HG03103 (cell line): Measurements from ENCODE around the gene IZUMO4.

Experiments used
- ATAC-seq: cut with Tn5 transposase; IDR thresholded peaks from one replicate; pipeline ENCODE4 v1.9.1; 2021; ENCODE audit warnings: low read depth; ENCODE audit not compliant: unreplicated experiment

IZUMO4 gene

DNA sequence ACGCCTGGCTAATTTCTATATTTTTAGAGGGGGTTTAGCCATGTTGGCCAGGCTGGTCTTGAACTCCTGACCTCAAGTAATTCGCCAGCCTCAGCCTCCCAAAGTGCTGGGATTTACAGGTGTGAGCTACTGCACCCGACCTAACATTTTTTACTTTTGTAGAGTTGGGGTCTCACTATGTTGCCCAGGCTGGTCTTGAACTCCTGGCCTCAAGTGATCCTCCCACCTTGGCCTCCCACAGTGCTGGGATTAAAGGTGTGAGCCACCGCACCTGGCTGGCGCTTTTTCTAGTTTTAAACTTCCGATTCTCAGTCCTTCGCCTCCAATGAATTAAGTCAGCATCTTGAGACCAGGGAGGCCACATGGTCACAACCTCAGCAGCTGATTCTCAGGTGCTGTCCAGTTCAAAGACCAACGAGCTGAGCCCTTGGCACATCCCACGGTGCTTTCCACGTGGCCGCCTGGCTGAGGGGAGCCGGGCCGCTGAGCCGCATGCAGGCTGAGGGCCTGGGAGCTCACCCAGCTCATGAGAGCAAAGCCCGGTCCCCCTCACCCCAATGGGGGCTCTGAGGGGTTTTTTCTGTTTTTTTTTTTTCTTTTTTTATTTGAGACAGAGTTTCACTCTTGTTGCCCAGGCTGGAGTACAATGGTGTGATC is 45.6 kb downstream of the IZUMO4 start:
- no peak for ATAC-seq

DNA sequence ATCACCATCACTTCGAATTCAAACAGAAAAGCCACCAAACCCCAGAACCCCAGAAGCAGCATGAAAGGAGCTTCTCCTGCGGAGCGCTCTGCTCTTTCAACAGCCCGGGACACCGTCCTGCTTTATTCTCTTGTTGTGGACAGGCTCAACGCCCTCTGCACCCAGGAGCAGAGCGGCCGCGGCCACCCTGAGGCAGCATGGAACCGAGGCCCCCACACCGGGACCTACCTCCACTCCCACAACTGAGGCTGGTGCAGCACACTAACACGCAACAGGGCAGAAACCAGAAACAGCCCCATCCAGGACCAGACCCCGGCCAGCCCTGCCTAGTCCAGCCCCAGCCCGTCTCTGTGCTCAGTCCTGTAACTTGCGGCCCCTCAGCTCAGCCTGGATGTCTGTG is 47.5 kb downstream of the IZUMO4 start:
- ATAC-seq: no peak

DNA sequence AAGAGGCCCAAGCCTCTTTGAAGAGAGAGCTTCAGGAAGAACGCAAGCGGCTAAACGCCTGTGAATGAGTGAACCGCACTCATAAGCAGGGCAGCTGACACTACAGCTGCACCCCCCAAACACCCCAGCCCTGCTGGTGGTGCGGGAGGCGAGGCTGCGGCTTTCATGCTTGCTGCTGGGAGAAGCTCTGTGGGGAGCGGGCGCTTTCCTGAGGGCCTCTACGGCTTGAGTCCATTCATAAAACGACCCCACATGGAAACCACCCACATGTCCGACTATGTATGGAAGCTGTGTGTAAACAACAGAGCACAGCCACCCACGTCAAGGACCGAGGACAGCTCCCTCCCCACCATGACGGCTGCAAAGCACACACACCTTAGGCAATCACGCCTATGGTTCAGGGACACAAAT is 49.1 kb downstream of the IZUMO4 start:
- no peak for ATAC-seq

DNA sequence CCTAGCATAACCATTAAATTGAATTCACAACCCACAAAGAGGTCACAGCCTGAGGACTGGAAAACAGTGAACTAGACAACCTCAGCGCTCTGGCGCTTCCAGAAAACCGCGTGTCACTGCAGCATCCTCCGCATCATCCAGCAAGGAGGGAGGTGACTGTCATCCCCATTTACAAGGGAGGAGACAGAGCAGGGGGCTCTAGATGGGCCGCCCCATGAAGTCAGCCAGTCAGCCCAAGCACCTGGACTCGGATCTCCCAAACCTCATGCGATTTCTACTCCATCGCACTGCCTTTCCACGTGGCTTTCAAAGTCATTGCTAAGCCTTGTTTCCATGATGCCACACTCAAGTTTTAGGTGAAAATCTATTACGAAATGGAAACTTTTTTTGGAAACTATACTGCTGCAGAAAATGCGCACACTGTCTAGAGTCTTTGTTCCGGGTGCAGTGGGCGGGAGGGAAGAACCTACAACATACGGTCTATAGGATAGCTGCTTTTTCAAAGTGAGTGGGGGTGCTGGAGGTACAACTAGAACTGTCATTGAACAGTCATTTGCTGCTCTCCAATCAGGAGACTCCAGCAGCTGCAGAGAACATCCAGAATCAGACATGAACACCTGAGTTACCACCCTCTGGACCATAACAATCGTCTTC is 51.9 kb downstream of the IZUMO4 start:
- no peak for ATAC-seq
